Measurements from ENCODE around the gene TSPEAR. TPM values are rescaled to one million over a fixed set of nuclear protein-coding genes. Genes with fewer than 3 reads are reported as not detected.
A peak's percentile ranks its signal among the peaks of the same experiment; 100 is the strongest.

The TSPEAR gene
- total RNA-seq, 6 experiments from 2014 or later: not detected

DNA sequence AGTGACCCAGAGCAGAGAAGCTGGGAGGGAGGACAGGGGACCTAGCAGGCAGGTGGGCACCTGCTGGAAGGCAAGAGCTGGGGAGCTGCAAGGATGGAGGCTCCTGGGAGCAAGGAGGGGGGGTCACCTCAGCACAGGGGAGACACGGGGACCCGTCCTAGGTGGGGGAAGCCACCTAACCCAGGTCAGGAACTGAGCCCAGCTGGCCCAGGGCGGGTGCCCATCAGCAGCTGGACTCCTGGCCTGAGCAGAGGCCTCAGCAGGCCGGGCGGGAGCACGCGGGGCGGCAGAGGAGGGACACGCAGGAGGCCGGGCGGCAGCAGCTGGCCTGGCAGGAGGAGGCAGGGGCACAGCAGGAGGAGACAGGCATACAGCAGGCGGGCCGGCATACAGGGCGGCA, 172.3 kb downstream of the TSPEAR start:
- Histone ChIP-seq H3K4me3 (no peak overlapping the region), H3K36me3 (no peaks in the 10 kb centered on the region), H3K27me3 (no peaks in the 10 kb centered on the region), H3K27ac (no peak overlapping the region), H3K9me3 (no peaks in the 10 kb centered on the region), H3K4me1 (no peaks in the 10 kb centered on the region)
- intact Hi-C loops (cut with DNase I): no loop called here
- ATAC-seq (peak in 1 of 4 donors; percentile 22), DNase-seq (no peak)
- WGBS (ENCODE audit: insufficient coverage, low coverage, low lambda C conversion rate, missing lambda C conversion rate): 60% methylated on average over 4 of the region's 14 CpGs
- TF ChIP-seq POLR2A (IDR thresholded peaks at IDR 0.05): no peak
- TF ChIP-seq, protein P1, sequence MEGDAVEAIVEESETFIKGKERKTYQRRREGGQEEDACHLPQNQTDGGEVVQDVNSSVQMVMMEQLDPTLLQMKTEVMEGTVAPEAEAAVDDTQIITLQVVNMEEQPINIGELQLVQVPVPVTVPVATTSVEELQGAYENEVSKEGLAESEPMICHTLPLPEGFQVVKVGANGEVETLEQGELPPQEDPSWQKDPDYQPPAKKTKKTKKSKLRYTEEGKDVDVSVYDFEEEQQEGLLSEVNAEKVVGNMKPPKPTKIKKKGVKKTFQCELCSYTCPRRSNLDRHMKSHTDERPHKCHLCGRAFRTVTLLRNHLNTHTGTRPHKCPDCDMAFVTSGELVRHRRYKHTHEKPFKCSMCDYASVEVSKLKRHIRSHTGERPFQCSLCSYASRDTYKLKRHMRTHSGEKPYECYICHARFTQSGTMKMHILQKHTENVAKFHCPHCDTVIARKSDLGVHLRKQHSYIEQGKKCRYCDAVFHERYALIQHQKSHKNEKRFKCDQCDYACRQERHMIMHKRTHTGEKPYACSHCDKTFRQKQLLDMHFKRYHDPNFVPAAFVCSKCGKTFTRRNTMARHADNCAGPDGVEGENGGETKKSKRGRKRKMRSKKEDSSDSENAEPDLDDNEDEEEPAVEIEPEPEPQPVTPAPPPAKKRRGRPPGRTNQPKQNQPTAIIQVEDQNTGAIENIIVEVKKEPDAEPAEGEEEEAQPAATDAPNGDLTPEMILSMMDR (IDR thresholded peaks at IDR 0.05): no peak

DNA sequence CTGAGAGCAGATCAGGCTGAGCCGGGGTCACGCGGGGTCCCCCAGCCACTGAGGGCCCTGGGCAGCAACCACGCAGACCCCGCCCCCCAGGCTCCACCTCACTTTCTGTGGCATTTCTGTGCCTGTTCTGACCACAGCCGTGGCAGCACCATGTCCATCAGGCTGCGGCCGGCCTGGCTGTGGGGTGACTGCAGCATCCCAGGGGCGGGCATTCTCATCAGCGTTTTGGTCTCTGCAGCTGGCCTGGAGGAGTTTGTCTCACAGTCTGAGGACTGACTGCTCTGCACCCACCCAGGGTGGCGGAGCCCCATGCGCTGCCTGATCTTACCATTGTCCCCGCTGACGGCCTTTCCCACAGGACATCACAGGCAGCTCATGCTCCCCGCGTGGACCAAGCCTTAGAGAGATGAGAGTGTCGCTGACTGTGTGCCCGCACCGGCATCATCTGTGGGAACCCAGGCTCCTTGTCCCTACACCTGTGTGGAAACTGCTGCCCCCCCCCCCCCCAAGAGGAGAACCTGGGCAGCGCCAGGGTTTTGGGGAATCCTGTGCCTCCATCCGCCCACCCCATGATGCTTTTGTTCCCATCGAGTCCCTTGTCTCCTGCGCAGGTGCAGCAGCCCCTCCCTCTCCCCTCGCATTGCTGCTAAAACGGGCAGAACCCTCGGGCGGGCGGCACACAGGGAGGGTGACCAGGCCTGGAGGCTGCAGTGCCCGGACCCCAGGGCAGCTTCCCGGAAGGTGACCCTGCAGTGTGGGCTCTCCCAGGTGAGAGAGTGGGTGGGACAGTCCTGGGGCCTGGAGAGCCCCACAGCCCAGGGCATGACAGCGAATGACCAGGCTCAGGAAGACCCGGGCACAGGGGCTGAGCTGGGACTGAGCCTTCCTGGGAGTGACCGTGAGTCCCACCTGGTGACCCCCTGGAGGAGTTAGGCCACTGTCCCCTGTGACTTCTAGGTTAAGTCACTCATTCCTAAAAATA, 173.2 kb downstream of the TSPEAR start:
- Histone ChIP-seq H3K9me3 (no peaks in the 10 kb centered on the region), H3K27me3 (no peaks in the 10 kb centered on the region), H3K4me1 (no peaks in the 10 kb centered on the region), H3K27ac (no peak overlapping the region), H3K4me3 (no peak overlapping the region), H3K36me3 (no peaks in the 10 kb centered on the region)
- DNase-seq (peak in 1 of 3 donors; percentile 43), ATAC-seq (peak in 1 of 4 donors; percentile 21)
- intact Hi-C loops (cut with DNase I): no loop called here
- 84% methylated on average over 7 of the region's 33 CpGs for WGBS (ENCODE audit: insufficient coverage, low coverage, low lambda C conversion rate, missing lambda C conversion rate)
- no peak for TF ChIP-seq POLR2A (IDR thresholded peaks at IDR 0.05)
- TF ChIP-seq, protein P1 (IDR thresholded peaks at IDR 0.05): no peak

DNA sequence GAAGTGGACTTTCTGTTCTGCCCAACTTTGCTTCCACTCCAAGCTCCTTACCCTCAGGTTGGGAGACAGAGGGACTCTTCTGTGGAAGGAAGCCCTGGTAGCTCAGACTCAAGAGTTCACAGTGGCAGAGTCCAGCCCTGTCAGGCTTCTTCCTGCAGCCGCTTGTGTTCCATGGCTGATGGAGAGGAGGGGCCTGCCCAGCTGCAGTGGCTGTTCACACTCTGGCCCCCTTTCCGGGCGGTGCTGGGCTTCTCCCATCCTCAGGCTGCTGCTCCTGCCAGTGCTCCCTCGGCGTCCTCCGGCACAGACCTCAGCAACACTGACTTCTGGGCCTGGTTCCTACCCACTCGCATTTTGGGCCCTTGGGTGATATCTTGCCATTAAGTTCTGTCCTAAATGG, 175.4 kb downstream of the TSPEAR start:
- Histone ChIP-seq H3K9me3 (no peaks in the 10 kb centered on the region), H3K4me1 (no peaks in the 10 kb centered on the region), H3K36me3 (no peaks in the 10 kb centered on the region), H3K27ac (no peak overlapping the region), H3K27me3 (no peaks in the 10 kb centered on the region), H3K4me3 (no peak overlapping the region)
- 56% methylated on average over 4 of the region's 7 CpGs for WGBS (ENCODE audit: insufficient coverage, low coverage, low lambda C conversion rate, missing lambda C conversion rate)
- DNase-seq (peak in 1 of 3 donors; percentile 18), ATAC-seq (no peak)
- TF ChIP-seq, protein P1 (IDR thresholded peaks at IDR 0.05): no peak
- no peak for TF ChIP-seq POLR2A (IDR thresholded peaks at IDR 0.05)
- intact Hi-C loops (cut with DNase I): no loop called here

DNA sequence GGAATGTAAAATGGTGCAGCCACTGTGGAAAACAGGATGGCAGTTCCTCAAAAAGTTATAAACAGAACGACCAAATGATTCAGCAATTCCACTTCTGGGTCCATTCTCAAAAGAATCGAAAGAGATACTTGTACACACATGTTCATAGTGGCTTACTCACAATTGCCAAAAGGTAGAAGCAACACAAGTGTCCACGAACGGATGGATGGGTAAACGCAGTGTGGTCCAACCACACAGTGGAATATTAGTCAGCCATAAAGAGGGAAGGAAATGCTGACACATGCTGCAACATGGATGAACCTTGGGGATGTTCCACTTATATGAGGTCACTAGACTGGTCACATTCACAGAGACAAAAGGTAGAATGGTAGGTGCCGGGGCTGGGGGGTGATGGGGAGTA, 176.7 kb downstream of the TSPEAR start:
- Histone ChIP-seq H3K9me3 (no peaks in the 10 kb centered on the region), H3K4me1 (no peaks in the 10 kb centered on the region), H3K36me3 (no peaks in the 10 kb centered on the region), H3K4me3 (no peak overlapping the region), H3K27ac (no peak overlapping the region), H3K27me3 (no peaks in the 10 kb centered on the region)
- no peak for TF ChIP-seq POLR2A (IDR thresholded peaks at IDR 0.05)
- TF ChIP-seq, protein P1 (IDR thresholded peaks at IDR 0.05): no peak
- ATAC-seq (no peak), DNase-seq (peak in 1 of 3 donors; percentile 8)
- 95% methylated on average over 6 of the region's 6 CpGs for WGBS (ENCODE audit: insufficient coverage, low coverage, low lambda C conversion rate, missing lambda C conversion rate)
- intact Hi-C loops (cut with DNase I): no loop called here

All from right lobe of liver (tissue), 6 donors.